ENCODE data around the gene FAM162A.
A peak's percentile ranks its signal among the peaks of the same experiment; 100 is the strongest.

Gene FAM162A

GRCh38 chr3:122389197-122389596 lies 5.2 kb downstream of the FAM162A start:
- no peak for DNase-seq (ENCODE audit: low read depth)

DNA sequence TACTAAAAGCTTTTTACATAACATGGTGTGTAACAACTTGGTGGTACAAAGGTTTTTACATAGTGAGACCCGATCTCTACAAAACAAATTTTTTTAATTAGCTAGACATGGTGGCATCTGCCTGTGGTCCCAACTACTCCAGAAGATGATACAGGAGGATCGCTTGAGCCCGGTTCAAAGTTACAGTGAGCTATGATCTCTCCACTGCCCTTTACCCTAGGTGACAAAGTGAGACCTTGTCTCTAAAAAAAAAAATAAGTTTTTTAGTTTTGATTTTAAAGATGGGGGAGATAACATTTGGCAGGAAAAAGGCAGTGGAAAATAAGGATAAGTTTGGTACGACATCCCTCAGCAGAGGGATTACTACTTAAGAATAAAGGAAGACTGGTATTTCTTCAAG lies 5.9 kb downstream of the FAM162A start:
- no peak for DNase-seq (ENCODE audit: low read depth)

GRCh38 chr3:122390665-122391064 lies 6.7 kb downstream of the FAM162A start:
- DNase-seq (ENCODE audit: low read depth) = no peak

- DNase-seq (ENCODE audit: low read depth) = no peak
Measured at GRCh38 chr3:122391681-122392446, 7.9 kb downstream of the FAM162A start.

DNA sequence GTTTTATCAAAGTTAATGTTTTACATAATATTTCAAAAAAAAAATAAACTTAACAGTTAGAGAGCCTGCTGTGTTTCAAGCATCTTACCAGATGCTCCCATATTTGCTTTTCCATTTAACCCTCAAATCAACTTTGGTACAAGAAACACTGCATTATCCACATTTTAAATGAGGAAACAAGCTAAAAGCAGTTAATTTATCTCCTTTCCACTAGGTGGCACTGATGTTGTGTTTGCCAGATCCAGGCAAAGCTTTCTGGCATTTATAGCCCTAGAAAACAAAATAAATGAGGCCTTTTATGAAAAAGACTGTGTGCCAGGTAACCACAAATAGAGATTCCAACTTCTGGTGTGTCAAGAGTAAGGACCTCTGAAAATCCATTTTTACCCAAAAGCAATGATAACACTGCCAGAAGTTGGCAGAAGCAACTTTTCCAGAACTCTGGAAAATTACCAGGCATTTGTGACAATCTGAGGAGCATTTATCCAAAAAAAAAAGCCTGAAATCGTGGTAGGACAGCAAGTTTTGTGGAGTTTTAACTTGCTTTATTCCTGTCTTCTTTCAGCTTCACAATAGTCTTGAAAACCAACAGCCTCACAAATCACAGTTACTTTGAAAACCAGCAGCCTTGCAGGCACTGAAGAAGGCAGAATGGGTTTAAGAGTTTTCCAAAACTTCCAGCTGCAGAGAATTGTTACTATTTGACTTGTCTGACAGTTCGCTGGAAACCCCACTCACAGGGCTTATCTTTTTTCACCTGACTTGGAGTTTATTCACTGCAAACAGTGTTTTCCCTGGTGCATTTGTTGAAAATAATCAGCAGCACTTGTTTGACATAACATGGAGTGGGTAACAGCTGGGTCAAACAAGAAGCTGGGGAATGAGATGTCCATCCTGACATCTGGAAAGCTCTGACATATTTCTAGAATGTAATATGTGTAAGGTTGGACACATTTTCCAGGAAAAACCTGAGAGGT lies 9.2 kb downstream of the FAM162A start:
- DNase-seq (ENCODE audit: low read depth) = no peak

DNA sequence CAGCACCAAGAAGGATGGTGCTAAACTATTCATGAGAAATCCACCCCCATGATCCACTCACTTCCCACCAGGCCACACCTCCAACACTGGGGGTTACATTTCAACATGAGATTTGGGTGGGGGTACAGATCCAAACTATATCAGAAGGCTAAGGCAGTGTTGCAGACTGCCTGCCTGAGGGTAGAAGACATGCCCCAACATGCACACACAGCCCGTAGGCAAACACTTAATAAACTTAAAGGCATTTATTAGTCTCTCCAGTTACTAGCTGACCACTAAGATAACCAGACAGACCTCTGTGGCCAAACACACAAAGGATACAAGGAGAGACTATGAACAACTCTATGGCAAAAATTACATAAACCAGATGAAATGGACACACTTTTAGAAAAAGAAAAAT lies 10.2 kb downstream of the FAM162A start:
- no peak for DNase-seq (ENCODE audit: low read depth)

GRCh38 chr3:122395582-122395981 lies 11.6 kb downstream of the FAM162A start:
- DNase-seq (ENCODE audit: low read depth) = no peak

- no peak for DNase-seq (ENCODE audit: low read depth)
Measured at GRCh38 chr3:122396511-122396910, 12.5 kb downstream of the FAM162A start.

DNA sequence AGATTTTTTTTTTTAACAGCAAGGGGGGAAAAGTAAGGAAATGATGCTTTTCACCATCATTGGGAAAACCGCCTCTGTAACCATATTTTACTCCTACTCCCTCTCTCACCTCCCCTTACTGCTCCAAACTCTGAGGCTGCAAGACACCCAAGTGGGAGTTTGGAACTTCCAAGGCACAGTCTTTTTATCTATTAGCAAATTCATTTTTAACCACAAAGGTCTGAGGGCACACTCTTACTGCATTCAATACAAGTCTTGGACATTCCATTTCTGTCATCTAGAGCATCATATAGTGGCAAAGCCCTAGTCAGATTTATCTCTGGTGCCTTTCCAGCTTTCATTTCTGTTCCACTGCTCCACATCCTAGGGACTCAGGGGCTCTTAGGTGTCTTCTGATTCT lies 13.2 kb downstream of the FAM162A start:
- no peak for DNase-seq (ENCODE audit: low read depth)

DNA sequence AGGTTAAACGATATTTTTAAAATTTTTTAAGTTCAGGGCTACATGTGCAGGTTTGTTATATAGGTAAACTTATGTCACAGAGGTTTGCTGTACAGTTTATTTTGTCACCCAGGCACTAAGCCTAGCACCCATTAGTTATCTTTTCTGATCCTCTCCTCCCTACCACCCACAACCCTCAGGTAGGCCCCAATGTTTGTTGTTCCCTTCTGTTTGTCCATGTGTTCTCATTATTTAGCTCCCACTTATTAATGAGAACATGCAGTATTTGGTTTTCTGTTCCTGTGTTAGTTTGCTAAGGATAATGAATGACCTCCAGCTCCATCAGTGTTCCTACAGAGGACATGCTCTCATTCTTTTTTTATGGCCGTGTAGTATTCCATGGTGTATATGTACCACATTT lies 14.9 kb downstream of the FAM162A start:
- DNase-seq (ENCODE audit: low read depth) = no peak

- DNase-seq (ENCODE audit: low read depth) = no peak
Measured at GRCh38 chr3:122403489-122403888, 19.5 kb downstream of the FAM162A start.

DNA sequence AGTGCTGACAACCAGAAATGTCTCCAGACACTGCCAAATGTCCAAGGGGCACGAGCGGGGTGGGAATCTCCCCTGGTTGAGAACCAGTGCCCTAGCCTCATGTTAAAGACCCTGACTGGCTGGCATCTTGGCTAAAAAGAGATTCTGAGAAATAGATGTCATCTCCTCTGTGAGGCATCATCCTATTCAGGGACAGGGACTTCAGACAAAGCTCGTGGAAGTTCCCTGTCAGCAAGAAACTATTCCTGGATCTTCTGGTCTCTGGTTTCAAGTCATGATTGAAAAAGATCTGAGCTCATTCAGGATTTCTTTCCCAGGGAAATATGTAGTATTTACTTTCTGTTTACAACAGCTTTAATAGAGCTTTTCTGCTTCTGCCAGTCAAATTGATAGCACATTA lies 21.0 kb downstream of the FAM162A start:
- DNase-seq (ENCODE audit: low read depth) = no peak

DNA sequence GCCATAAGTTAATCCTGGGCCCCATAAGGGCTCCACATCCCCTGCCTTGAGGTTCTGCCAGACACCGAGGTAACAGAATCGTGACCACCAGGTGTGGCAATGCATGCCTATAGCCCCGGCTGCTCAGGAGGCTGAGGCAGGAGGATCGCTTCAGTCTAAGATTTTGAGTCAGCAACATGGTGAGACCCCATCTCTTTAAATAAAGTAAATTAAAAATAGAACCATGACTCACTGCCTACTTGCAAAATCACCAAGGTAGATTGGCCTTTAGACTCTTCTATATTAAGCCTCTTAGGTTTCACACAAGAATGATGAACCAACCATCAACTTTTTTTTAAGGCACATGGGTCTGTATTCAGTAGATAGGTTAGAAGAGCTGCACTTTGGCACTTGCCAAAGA lies 22.2 kb downstream of the FAM162A start:
- no peak for DNase-seq (ENCODE audit: low read depth)

DNA sequence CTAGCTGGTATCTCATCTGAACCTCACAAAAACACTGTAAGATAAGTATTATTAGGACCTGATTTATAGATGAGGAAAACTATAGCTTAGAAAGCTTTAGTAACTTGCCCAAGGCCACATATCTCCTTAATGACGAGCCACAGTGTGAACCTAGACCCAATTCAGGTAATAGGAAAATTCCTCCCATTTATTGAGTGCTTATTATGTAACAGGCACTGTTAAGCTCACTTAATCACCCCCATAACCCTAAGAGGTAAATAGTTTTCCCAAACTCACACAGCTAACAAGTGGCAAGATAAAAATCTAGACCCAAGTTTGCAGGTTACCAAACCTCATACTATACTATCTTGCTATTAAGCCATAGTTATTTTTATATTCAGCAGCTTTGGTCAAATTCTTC lies 24.0 kb downstream of the FAM162A start:
- DNase-seq (ENCODE audit: low read depth) = no peak

DNA sequence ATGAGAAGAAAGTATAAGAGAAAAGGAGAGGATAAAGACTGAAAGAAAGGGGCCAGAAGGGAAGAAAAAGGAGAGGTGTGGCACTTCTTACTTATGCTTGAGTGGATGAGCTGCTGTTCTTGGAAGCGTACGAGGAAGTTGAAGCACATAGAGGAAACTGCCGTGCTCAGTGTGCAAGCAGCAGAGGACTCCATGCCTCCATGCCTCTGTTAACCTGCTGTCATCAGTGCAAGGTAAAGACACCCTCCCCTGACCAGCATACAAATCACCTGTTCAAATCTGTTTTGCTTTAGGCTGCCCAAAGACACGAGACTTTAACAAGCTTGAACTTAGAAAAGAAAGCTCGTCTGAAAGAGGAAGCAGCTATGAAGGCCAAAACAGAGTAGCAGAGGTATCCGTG lies 25.5 kb downstream of the FAM162A start:
- no peak for DNase-seq (ENCODE audit: low read depth)

- DNase-seq (ENCODE audit: low read depth) = no peak
Measured at GRCh38 chr3:122410111-122410510, 26.1 kb downstream of the FAM162A start.

- DNase-seq (ENCODE audit: low read depth) = no peak
Measured at GRCh38 chr3:122410639-122411038, 26.7 kb downstream of the FAM162A start.

DNA sequence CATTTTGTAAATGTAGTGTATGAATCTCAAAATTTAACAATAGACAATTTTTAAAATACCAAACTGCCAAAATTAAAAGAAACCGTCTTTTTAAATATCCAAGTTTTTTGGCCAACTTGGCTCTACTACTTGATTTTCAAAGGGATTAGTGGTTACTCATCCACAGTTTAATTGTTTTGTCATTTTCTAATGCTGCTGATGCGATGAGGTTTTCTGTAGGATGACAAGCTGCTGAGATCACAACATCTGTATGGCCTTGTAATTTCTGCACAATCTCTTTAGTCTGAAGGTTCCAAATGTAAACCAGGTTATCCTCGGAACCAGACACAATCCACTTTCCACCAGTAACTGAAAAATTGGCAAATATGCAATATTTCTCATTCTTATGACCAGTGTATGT lies 30.4 kb downstream of the FAM162A start:
- DNase-seq (ENCODE audit: low read depth) = no peak

DNA sequence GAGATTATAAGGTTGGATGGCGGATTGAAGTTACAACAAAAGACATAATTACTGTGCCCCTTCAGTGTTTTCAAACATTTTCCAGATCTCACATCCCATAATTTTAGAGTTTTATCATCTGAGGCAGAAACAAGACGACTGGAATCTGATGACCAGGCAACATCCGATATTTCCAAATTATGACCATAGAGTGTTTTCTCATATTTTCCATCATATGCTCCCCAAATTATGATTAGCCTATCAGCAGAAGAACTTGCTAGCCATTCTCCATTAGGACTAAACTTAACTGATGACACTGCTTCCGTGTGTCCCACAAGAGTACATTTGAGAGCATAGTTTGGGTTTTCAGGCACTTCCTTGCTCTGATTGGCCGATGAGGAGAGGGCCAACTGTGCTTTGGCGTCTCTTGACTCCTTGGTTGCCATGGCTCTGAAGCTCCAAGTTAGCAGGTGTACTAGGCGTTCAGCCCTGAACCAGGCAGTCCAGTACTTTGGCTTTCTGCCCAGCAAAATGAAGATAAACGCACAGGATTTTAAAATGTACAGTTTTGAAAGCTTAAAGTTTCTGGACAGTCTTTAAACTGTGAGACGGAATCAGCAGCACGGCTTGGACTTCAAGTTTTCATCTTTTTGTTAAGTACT lies 31.2 kb downstream of the FAM162A start:
- peak; percentile 19 for DNase-seq (ENCODE audit: low read depth)

- DNase-seq (ENCODE audit: low read depth) = peak; percentile 93
Measured at GRCh38 chr3:122415762-122416654, 32.0 kb downstream of the FAM162A start, which contains the start of gene WDR5B. WDR5B (minus strand) TSS chr3:122416062; CDS start chr3:122415528, 534 bp downstream.

- no peak for DNase-seq (ENCODE audit: low read depth)
Measured at GRCh38 chr3:122416966-122417365, 33.0 kb downstream of the FAM162A start.

All from HS-27A (cell line).